Gastrocnemius medialis (tissue), 4 donors: ENCODE results near the gene MAP9. TPM values are rescaled to one million over a fixed set of nuclear protein-coding genes. Genes with fewer than 3 reads are reported as not detected.
"Not testable (repeated sequence)": the region's sequence is repeated elsewhere in the genome, so short reads cannot be mapped to it uniquely, and the experiment has no call there.

ENCODE experiments used
- ATAC-seq, 2 donors: fragments of 150-250 bp; one replicate each; pipeline ENCODE4 v1.9.1; 2016
- DNase-seq, 2 donors: peaks; one replicate each; pipeline ENCODE4 v3.0.0-alpha.2; 2019
- H3K27ac ChIP-seq, 4 donors: fragments of 200-600 bp; sonication (generic); 1 replicate in 1 of 4; 2 replicates in 3 of 4; pipeline ENCODE4 v1.5.1; 2016 to 2018; ENCODE audit warnings: mild to moderate bottlenecking in 2 of 4, moderate library complexity in 1 of 4
- H3K27me3 ChIP-seq, 3 donors: fragments of 200-600 bp; sonication (generic) in 2 of 3; 1 replicate in 1 of 3; 2 replicates in 2 of 3; pipeline versions ENCODE4 v1.5.1 to v1.6.0; 2016 to 2019; ENCODE audit warnings: mild to moderate bottlenecking in 1 of 3, moderate library complexity in 1 of 3
- H3K36me3 ChIP-seq, 2 donors: fragments of 200-600 bp; sonication (generic) in 1 of 2; one replicate each; pipeline ENCODE4 v1.5.1; 2017 to 2018
- H3K4me1 ChIP-seq, 2 donors: fragments of 200-600 bp; sonication (generic) in 1 of 2; one replicate each; pipeline ENCODE4 v1.5.1; 2016 to 2017; ENCODE audit warnings: mild to moderate bottlenecking in 2 of 2
- H3K4me3 ChIP-seq, 4 donors: fragments of 200-600 bp; sonication (generic) in 3 of 4; 1 replicate in 1 of 4; 2 replicates in 3 of 4; pipeline ENCODE4 v1.5.1; 2016 to 2019; ENCODE audit warnings: mild to moderate bottlenecking in 2 of 4
- H3K9me3 ChIP-seq, 3 donors: fragments of 200-600 bp; sonication (generic) in 2 of 3; 1 replicate in 1 of 3; 2 replicates in 2 of 3; pipeline ENCODE4 v1.5.1; 2016 to 2019
- POLR2A ChIP-seq, 2 donors: fragments of 450-650 bp; IDR thresholded peaks; one replicate each; pipeline ENCODE4 v1.6.1; 2017; ENCODE audit warnings: antibody characterized with exemption in 2 of 2, mild to moderate bottlenecking in 2 of 2, moderate library complexity in 2 of 2
- in situ Hi-C, 4 donors: fragments of 200-750 bp; cut with MboI; loops; one replicate each; pipeline versions ENCODE4 v1.15.0 to v1.8.0; 2017; ENCODE audit warnings: low sequenced_read_pairs in 4 of 4
- intact Hi-C: fragments of 100-400 bp; cut with DNase I; formaldehyde crosslinking; loops from one replicate; pipeline ENCODE4 v1.15.1; 2023; ENCODE audit warnings: low total_unique reads
- total RNA-seq, 4 donors: library from RNA; depleted of rRNA; stranded (reverse); fragments of >200 nt; gene quantifications; one replicate each; pipeline versions ENCODE4 v1.1.0 to v1.2.3, GENCODE V29; 2016
- TF ChIP-seq, protein P1 (sequence below), 5 experiments: fragments of 450-650 bp in 3 of 5; fragments of 200-600 bp in 2 of 5; sonication (generic) in 2 of 5; IDR thresholded peaks in 4 of 5; conservative IDR thresholded peaks in 1 of 5; 1 replicate in 4 of 5; 2 replicates in 1 of 5; pipeline ENCODE4 v1.5.1; 2016 to 2019; ENCODE audit warnings: antibody characterized with exemption in 5 of 5, mild to moderate bottlenecking in 3 of 5, moderate library complexity in 3 of 5

Gene MAP9
- total RNA-seq, 4 donors from 2014 or later = 0.23 to 0.71 (median 0.41) TPM; not detected in 1

GRCh38 chr4:155336242-155336641 lies 40.5 kb downstream of the MAP9 start:
- intact Hi-C loops = no loop called here

DNA sequence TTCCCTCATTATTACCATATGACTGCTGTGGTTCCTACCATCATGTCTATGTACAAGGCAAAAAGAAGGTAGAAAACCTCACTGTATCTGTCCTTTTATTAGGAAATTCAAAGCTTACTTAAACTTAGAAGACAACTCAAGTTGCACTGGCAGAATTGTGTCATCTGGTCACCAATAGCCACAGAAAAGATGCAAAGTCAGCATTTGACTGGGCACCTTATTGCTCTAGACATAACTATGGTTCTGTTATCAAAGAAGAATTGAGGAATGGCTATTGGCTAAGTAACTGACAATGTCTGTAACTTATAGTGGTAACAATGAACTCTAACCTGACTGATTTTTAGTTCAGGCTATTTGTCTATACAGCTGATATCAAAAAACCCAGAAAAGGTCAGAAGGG lies 45.3 kb downstream of the MAP9 start:
- in situ Hi-C loops = no loop called here

More at GRCh38 chr4:155336242-155336641, 40.5 kb downstream of the MAP9 start:
- in situ Hi-C loops = no loop called here
- TF ChIP-seq, protein P1, sequence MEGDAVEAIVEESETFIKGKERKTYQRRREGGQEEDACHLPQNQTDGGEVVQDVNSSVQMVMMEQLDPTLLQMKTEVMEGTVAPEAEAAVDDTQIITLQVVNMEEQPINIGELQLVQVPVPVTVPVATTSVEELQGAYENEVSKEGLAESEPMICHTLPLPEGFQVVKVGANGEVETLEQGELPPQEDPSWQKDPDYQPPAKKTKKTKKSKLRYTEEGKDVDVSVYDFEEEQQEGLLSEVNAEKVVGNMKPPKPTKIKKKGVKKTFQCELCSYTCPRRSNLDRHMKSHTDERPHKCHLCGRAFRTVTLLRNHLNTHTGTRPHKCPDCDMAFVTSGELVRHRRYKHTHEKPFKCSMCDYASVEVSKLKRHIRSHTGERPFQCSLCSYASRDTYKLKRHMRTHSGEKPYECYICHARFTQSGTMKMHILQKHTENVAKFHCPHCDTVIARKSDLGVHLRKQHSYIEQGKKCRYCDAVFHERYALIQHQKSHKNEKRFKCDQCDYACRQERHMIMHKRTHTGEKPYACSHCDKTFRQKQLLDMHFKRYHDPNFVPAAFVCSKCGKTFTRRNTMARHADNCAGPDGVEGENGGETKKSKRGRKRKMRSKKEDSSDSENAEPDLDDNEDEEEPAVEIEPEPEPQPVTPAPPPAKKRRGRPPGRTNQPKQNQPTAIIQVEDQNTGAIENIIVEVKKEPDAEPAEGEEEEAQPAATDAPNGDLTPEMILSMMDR (IDR thresholded peaks at IDR 0.05 in 4 of 5, conservative IDR thresholded peaks at IDR 0.05 in 1 of 5) = no peak
- no peak for TF ChIP-seq POLR2A (IDR thresholded peaks at IDR 0.05)
- ATAC-seq (no peak), DNase-seq (no peak)
- H3K36me3 ChIP-seq = no peaks in the 10 kb centered on the region
- H3K9me3 ChIP-seq = no peaks in the 10 kb centered on the region
- H3K4me3 ChIP-seq = no peak overlapping the region
- no peak overlapping the region for H3K27ac ChIP-seq
- no peaks in the 10 kb centered on the region for H3K4me1 ChIP-seq
- no peaks in the 10 kb centered on the region for H3K27me3 ChIP-seq

GRCh38 chr4:155322782-155323181 lies 54.0 kb downstream of the MAP9 start:
- no peaks in the 10 kb centered on the region for H3K36me3 ChIP-seq
- no peaks in the 10 kb centered on the region for H3K4me1 ChIP-seq
- H3K27ac ChIP-seq = no peak overlapping the region
- no peak for DNase-seq
- no peak for ATAC-seq
- intact Hi-C loops (no loop called here), in situ Hi-C loops (no loop called here)
- TF ChIP-seq POLR2A (IDR thresholded peaks at IDR 0.05) = no peak
- TF ChIP-seq, protein P1 (IDR thresholded peaks at IDR 0.05 in 4 of 5, conservative IDR thresholded peaks at IDR 0.05 in 1 of 5) = no peak
- no peak overlapping the region for H3K4me3 ChIP-seq
- H3K27me3 ChIP-seq = no peaks in the 10 kb centered on the region
- no peaks in the 10 kb centered on the region for H3K9me3 ChIP-seq

More for the DNA sequence above, 45.3 kb downstream of the MAP9 start:
- no peak overlapping the region for H3K27ac ChIP-seq
- H3K36me3 ChIP-seq = no peaks in the 10 kb centered on the region
- intact Hi-C loops = no loop called here
- no peak overlapping the region for H3K4me3 ChIP-seq
- H3K27me3 ChIP-seq = no peaks in the 10 kb centered on the region
- no peak for TF ChIP-seq POLR2A (IDR thresholded peaks at IDR 0.05)
- TF ChIP-seq, protein P1 (IDR thresholded peaks at IDR 0.05 in 4 of 5, conservative IDR thresholded peaks at IDR 0.05 in 1 of 5) = no peak
- H3K9me3 ChIP-seq = no peaks in the 10 kb centered on the region
- no peak for ATAC-seq
- no peaks in the 10 kb centered on the region for H3K4me1 ChIP-seq
- DNase-seq = no peak

GRCh38 chr4:155321006-155321405 lies 55.8 kb downstream of the MAP9 start:
- no peaks in the 10 kb centered on the region for H3K36me3 ChIP-seq
- H3K9me3 ChIP-seq = no peaks in the 10 kb centered on the region
- H3K4me3 ChIP-seq = no peak overlapping the region
- H3K4me1 ChIP-seq = no peaks in the 10 kb centered on the region
- no peak overlapping the region for H3K27ac ChIP-seq
- in situ Hi-C loops (no loop called here), intact Hi-C loops (no loop called here)
- TF ChIP-seq, protein P1 (IDR thresholded peaks at IDR 0.05 in 4 of 5, conservative IDR thresholded peaks at IDR 0.05 in 1 of 5) = no peak
- TF ChIP-seq POLR2A (IDR thresholded peaks at IDR 0.05) = no peak
- no peaks in the 10 kb centered on the region for H3K27me3 ChIP-seq
- DNase-seq = no peak
- ATAC-seq = no peak

DNA sequence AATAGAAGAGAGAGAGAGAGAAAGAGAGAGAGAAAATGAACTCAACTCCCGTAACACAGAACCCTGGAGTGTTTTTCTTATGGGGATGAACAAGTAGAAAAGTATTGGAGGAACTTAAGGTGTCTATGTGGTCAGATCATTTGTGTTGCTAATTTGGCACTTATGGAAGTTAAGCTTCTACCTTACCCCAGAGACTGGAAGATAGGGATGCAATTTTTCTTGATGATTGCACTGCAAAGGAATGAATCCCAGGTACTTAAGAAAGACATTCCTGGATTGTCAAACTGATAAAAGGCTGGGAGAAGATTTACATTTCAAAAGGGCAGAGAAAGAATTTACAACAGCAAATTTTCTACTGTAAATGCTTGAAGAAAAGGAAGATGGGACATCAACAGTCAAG lies 57.2 kb downstream of the MAP9 start:
- Histone ChIP-seq H3K4me1 (no peaks in the 10 kb centered on the region), H3K27ac (no peak overlapping the region), H3K36me3 (no peaks in the 10 kb centered on the region), H3K9me3 (no peaks in the 10 kb centered on the region), H3K27me3 (no peaks in the 10 kb centered on the region), H3K4me3 (no peak overlapping the region)
- intact Hi-C loops (no loop called here), in situ Hi-C loops (no loop called here)
- TF ChIP-seq POLR2A (IDR thresholded peaks at IDR 0.05) = no peak
- TF ChIP-seq, protein P1 (IDR thresholded peaks at IDR 0.05 in 4 of 5, conservative IDR thresholded peaks at IDR 0.05 in 1 of 5) = no peak
- ATAC-seq (no peak), DNase-seq (no peak)

DNA sequence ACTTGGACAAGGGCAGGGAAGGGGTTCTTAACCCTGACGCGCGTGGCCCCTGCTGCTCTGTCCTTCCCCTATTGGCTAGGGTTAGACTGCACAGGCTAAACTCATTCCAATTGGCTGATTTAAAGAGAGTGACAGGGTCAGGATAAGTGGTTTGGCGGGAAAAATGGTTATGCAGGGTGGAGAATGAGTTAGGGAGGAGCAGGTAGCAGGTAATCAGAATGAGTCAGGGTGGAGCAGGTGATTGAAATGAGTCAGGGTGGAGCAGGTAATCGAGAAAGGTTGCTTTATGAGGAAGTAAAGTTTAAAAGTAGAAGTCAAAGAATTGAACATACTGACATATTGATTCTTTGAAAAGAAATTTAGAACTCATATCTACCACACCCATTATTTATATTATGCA lies 64.7 kb downstream of the MAP9 start:
- H3K4me1 ChIP-seq, H3K36me3 ChIP-seq, H3K27ac ChIP-seq, DNase-seq, H3K9me3 ChIP-seq, in situ Hi-C loops, ATAC-seq, intact Hi-C loops, H3K4me3 ChIP-seq, H3K27me3 ChIP-seq: not testable (repeated sequence)
